WERI-Rb-1 (cell line): ENCODE data around the gene MAGI1.
"Not testable (repeated sequence)": the region's sequence is repeated elsewhere in the genome, so short reads cannot be mapped to it uniquely, and the experiment has no call there.

Experiments
- DNase-seq: peaks from one replicate; pipeline ENCODE4 v3.0.0-alpha.2; 2020
- H3K27ac ChIP-seq: fragments of 250-450 bp; sonication (Bioruptor Pico); 2 replicates; pipeline ENCODE4 v1.5.1; 2020; ENCODE audit warnings: mild to moderate bottlenecking, moderate library complexity
- H3K27me3 ChIP-seq: fragments of 250-450 bp; sonication (Bioruptor Pico); 2 replicates; pipeline ENCODE4 v1.5.1; 2021; ENCODE audit warnings: mild to moderate bottlenecking, low read depth, moderate library complexity; ENCODE audit not compliant: insufficient read depth, severe bottlenecking
- H3K36me3 ChIP-seq: fragments of 250-450 bp; sonication (Bioruptor Pico); 2 replicates; pipeline ENCODE4 v1.5.1; 2020; ENCODE audit warnings: mild to moderate bottlenecking, moderate library complexity
- H3K4me3 ChIP-seq: 2 replicates; pipeline ENCODE4 v1.5.1; 2011; ENCODE audit warnings: low read depth, mild to moderate bottlenecking, control low read depth, low read length
- H3K9me3 ChIP-seq: fragments of 250-450 bp; sonication (Bioruptor Pico); 2 replicates; pipeline ENCODE4 v1.5.1; 2021; ENCODE audit warnings: mild to moderate bottlenecking, moderate library complexity; ENCODE audit not compliant: severe bottlenecking
- TF ChIP-seq, protein P1 (sequence below): IDR thresholded peaks from 2 replicates; pipeline ENCODE4 v1.5.1; 2011; ENCODE audit warnings: low read depth, mild to moderate bottlenecking, control low read depth, inconsistent platforms, low read length

The MAGI1 gene

DNA sequence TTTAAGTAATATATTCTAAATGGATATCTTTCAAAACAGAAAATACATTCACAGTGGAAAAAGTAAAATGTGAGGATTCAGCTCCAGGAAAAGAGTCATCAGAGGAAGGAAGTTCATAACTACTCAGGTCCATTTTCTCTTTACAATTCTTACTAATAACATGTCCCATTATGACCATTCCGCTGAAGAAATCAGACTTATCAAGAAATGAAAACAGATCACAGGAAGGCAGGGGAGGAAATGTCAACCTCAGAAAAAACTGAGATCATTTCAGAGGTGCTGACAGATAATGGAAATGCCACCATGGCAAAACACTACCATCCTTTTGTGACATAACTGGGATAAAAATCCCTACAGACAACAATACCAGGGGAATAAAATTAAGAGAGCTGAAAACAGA is 139.5 kb downstream of the MAGI1 start:
- Histone ChIP-seq H3K36me3 (no peaks in the 10 kb centered on the region), H3K9me3 (no peaks in the 10 kb centered on the region), H3K27ac (no peak overlapping the region), H3K27me3 (no peaks in the 10 kb centered on the region), H3K4me3 (no peak overlapping the region)
- TF ChIP-seq, protein P1, sequence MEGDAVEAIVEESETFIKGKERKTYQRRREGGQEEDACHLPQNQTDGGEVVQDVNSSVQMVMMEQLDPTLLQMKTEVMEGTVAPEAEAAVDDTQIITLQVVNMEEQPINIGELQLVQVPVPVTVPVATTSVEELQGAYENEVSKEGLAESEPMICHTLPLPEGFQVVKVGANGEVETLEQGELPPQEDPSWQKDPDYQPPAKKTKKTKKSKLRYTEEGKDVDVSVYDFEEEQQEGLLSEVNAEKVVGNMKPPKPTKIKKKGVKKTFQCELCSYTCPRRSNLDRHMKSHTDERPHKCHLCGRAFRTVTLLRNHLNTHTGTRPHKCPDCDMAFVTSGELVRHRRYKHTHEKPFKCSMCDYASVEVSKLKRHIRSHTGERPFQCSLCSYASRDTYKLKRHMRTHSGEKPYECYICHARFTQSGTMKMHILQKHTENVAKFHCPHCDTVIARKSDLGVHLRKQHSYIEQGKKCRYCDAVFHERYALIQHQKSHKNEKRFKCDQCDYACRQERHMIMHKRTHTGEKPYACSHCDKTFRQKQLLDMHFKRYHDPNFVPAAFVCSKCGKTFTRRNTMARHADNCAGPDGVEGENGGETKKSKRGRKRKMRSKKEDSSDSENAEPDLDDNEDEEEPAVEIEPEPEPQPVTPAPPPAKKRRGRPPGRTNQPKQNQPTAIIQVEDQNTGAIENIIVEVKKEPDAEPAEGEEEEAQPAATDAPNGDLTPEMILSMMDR: no peak
- no peak for DNase-seq

DNA sequence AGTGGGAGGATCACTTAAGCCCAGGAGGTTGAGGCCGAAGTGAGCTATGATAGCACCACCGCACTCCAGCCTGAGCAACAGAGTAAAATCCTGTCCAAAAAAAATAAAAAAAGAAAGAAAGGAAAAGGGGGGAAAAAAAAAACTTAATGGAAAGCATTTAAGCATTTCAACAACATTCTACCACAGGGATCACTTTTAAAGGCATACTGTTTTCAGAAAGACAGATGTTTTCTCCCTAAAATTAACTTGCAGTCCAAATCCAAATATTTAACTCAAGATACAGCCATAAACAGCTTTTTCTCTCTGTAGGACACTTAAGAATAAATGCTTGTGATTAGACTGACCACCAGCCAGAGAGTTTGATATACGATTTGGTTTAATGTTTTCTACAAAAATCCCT is 141.0 kb downstream of the MAGI1 start:
- TF ChIP-seq, protein P1: no peak
- H3K9me3 ChIP-seq: no peaks in the 10 kb centered on the region
- H3K27ac ChIP-seq: no peak overlapping the region
- no peak overlapping the region for H3K4me3 ChIP-seq
- no peaks in the 10 kb centered on the region for H3K36me3 ChIP-seq
- DNase-seq: no peak
- no peaks in the 10 kb centered on the region for H3K27me3 ChIP-seq

DNA sequence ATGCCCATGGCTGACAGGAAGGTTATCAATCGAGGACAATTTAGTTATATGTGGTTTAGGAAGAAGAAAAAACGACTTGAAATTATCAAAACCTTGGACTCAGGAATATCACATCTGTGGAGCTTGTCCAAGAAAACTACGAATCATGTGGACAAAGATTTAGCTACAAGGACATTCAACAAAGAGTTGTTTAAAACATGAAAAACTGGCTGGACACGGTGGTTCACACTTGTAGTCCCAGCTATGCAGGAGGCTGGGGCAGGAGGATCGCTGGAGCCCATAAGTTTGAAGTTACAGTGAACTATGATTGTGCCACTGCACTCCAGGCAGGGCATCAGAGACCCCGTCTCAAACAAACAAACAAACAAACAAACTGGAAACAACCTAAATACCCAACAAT is 142.4 kb downstream of the MAGI1 start:
- Histone ChIP-seq H3K9me3 (no peaks in the 10 kb centered on the region), H3K27ac (no peak overlapping the region), H3K36me3 (no peaks in the 10 kb centered on the region), H3K27me3 (no peaks in the 10 kb centered on the region), H3K4me3 (no peak overlapping the region)
- no peak for DNase-seq
- TF ChIP-seq, protein P1: no peak

DNA sequence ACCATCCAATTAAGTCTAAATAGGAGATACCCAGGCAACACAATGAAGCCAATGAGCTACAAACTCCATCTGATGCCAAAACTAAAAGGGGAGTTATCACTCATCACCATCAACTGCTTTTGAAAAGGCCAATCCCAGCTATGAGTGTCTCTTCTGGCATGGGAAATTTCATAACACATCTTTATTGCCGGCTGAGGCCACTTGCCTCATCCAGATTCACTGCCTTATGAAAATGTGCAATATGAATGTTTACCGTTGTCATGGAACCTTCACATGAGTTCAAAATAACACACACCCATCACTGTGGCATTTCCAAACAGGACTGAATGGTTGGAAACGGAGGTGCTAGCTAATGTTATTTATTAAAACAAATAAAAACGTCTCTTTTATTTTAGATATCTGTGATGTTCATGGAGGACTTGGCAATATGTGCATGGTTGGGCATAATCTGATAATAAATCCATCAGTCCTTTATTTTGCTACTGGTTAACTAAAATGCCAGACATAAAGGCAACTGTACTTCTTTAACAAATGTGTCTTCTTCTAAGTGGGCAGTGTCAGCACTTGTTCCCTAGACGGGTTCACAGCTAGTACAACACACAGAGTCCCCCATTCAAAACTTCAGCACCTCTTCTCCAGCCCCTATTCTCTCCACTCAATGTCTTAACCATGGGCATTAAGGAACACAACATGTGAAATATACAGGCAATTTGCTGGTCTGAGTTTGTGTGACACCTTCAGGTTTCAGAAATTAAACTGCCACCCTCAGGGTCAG is 143.9 kb downstream of the MAGI1 start:
- H3K9me3 ChIP-seq: no peaks in the 10 kb centered on the region
- H3K27ac ChIP-seq: no peak overlapping the region
- DNase-seq: no peak
- H3K36me3 ChIP-seq: no peaks in the 10 kb centered on the region
- TF ChIP-seq, protein P1: no peak
- no peaks in the 10 kb centered on the region for H3K27me3 ChIP-seq
- H3K4me3 ChIP-seq: no peak overlapping the region

DNA sequence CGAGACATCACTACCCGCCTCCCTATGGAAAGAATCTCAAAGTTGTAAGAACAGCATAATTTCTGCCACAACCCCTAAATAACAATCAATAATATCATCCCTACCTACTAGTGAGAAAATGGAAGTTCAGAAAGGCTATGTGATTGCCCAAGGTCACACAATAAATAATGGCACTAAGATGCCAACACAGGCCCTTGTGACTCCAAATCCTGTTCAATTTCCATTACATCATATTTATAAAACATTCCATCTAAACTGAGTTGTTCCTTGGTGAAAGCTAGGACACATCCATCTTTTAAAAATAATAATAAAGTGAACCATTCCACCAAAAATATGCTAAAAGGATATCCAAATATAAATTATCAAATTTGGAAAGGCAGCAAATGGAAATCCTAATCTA is 144.6 kb downstream of the MAGI1 start:
- no peaks in the 10 kb centered on the region for H3K36me3 ChIP-seq
- no peak overlapping the region for H3K27ac ChIP-seq
- TF ChIP-seq, protein P1: no peak
- H3K9me3 ChIP-seq: no peaks in the 10 kb centered on the region
- no peak overlapping the region for H3K4me3 ChIP-seq
- no peaks in the 10 kb centered on the region for H3K27me3 ChIP-seq
- no peak for DNase-seq

DNA sequence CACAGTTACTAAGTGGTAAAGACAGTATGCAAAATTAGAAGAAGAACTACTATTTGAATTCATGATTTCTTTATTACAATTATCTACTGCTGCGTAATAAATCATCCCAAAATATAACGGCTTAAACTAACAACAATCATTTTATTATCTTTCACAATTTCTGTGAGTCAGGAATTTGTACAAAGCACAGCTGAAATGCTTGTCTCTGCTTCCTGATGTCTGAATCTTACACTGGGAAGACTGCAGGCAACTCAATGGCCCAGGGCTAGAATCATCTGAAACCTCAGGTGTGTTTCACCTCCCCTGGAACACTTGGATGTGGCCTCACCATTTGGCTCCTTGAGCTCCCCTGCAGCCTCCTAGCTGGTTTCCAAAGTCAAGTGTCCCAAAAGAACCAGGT is 145.1 kb downstream of the MAGI1 start:
- Histone ChIP-seq H3K27ac (no peak overlapping the region), H3K4me3 (no peak overlapping the region), H3K9me3 (no peaks in the 10 kb centered on the region), H3K36me3 (no peaks in the 10 kb centered on the region), H3K27me3 (no peaks in the 10 kb centered on the region)
- no peak for DNase-seq
- TF ChIP-seq, protein P1: no peak

DNA sequence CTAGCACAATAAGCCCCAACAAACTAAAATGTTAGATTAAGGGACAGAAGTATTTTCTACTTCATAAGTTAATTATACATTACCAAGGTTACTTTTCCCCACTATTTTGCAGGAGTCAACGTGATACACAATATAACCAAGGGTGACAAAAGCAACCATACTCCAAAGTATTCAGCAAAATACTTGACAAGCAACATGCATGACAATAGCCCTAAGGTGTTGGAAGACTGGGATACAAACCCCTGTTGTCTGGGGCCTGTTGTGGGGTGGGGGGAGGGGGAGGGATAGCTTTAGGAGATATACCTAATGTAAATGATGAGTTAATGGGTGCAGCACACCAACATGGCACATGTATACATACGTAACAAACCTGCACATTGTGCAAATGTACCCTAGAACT is 147.2 kb downstream of the MAGI1 start:
- H3K9me3 ChIP-seq, H3K36me3 ChIP-seq, DNase-seq, H3K27ac ChIP-seq, H3K4me3 ChIP-seq, H3K27me3 ChIP-seq: not testable (repeated sequence)
